Endodermal cell (in vitro differentiated cells): ENCODE measurements around the gene ARID2. TPM values are rescaled to one million over a fixed set of nuclear protein-coding genes. Genes with fewer than 3 reads are reported as not detected.

Source experiments
- DNase-seq: peaks from one replicate; pipeline ENCODE4 v3.0.0-alpha.2; 2017
- H3K27ac ChIP-seq: 2 replicates; pipeline ENCODE4 v1.5.1; 2013; ENCODE audit warnings: mild to moderate bottlenecking, low read depth, low read length, moderate library complexity
- H3K27me3 ChIP-seq: 2 replicates; pipeline ENCODE4 v1.6.1; 2013; ENCODE audit warnings: mild to moderate bottlenecking, low read length, moderate library complexity; ENCODE audit not compliant: insufficient read depth, control insufficient read depth, poor library complexity, severe bottlenecking
- H3K36me3 ChIP-seq: 2 replicates; pipeline ENCODE4 v1.7.0; 2013; ENCODE audit warnings: mild to moderate bottlenecking, low read length, moderate library complexity; ENCODE audit not compliant: control insufficient read depth, insufficient read depth
- H3K4me1 ChIP-seq: one replicate; pipeline ENCODE4 v1.7.0; 2013; ENCODE audit warnings: low read length; ENCODE audit not compliant: control insufficient read depth, insufficient read depth
- H3K4me3 ChIP-seq: 2 replicates; pipeline ENCODE4 v1.5.1; 2013; ENCODE audit warnings: mild to moderate bottlenecking, low read length, moderate library complexity
- H3K9ac ChIP-seq: 2 replicates; pipeline ENCODE4 v1.6.1; 2013; ENCODE audit warnings: mild to moderate bottlenecking, low read length, moderate library complexity; ENCODE audit not compliant: poor library complexity, severe bottlenecking; ENCODE audit errors: extremely low read depth
- H3K9me3 ChIP-seq: 2 replicates; pipeline ENCODE4 v1.6.1; 2013; ENCODE audit warnings: mild to moderate bottlenecking, low read length, moderate library complexity; ENCODE audit not compliant: control insufficient read depth
- H3K27ac Mint-ChIP-seq: 2 replicates; pipeline ENCODE4 v1.8.0; 2020; ENCODE audit warnings: mixed read lengths
- H3K27me3 Mint-ChIP-seq: 2 replicates; pipeline ENCODE4 v1.8.0; 2021; ENCODE audit warnings: mild to moderate bottlenecking, mixed read lengths; ENCODE audit not compliant: insufficient read depth
- H3K36me3 Mint-ChIP-seq: 2 replicates; pipeline ENCODE4 v1.8.0; 2020; ENCODE audit warnings: low read depth, mixed read lengths
- H3K4me1 Mint-ChIP-seq: 2 replicates; pipeline ENCODE4 v1.8.0; 2020; ENCODE audit warnings: mixed read lengths
- H3K4me3 Mint-ChIP-seq: 2 replicates; pipeline ENCODE4 v1.8.0; 2020; ENCODE audit warnings: mild to moderate bottlenecking, moderate library complexity, mixed read lengths
- H3K9me3 Mint-ChIP-seq: 2 replicates; pipeline ENCODE4 v1.8.0; 2020; ENCODE audit warnings: mild to moderate bottlenecking, mixed read lengths
- CTCF ChIP-seq: fragments of 200-600 bp; sonication (generic); conservative IDR thresholded peaks from 2 replicates; pipeline ENCODE4 v1.5.0; 2021; ENCODE audit warnings: antibody characterized with exemption, mild to moderate bottlenecking
- WGBS, 2 experiments: methylation state at CpG; one replicate each; pipeline versions ENCODE4 v1.1.5 to v1.1.7; 2013; ENCODE audit warnings: missing lambda C conversion rate in 2 of 2, mixed read lengths in 1 of 2; ENCODE audit not compliant: insufficient coverage in 1 of 2, insufficient read length in 1 of 2; 5-methylcytosine and 5-hydroxymethylcytosine counted together
- total RNA-seq, 2 donors: library from RNA; stranded (reverse); fragmentation: NEBNext Ultra II Directional in 1 of 2; extraction: Animal tissue kit (Norgen Biotek cat#: 25700) in 1 of 2; gene quantifications; 2 replicates in 1 of 2; 3 replicates in 1 of 2; pipeline ENCODE4 v1.2.1, GENCODE V29; 2021

ARID2 gene
- total RNA-seq, 2 donors from 2014 or later: 54.0 to 58.1 TPM

DNA sequence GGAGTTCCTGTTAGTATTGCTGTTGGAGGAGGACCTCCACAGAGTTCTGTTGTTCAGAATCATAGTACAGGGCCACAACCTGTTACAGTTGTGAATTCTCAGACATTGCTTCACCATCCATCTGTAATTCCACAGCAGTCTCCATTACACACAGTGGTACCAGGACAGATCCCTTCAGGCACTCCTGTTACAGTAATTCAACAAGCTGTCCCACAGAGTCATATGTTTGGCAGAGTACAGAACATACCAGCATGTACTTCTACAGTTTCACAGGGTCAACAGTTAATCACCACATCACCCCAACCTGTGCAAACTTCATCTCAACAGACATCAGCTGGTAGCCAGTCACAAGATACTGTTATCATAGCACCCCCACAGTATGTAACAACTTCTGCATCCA is 120.8 kb downstream of the ARID2 start:
- H3K9me3 Mint-ChIP-seq: no peaks in the 10 kb centered on the region
- no peak overlapping the region for H3K9ac ChIP-seq
- no peak overlapping the region for H3K4me3 ChIP-seq
- H3K36me3 Mint-ChIP-seq: peaks cover 64% of the 10 kb centered on the region
- no peaks in the 10 kb centered on the region for H3K9me3 ChIP-seq
- peaks cover 75% of the 10 kb centered on the region for H3K36me3 ChIP-seq
- no peaks in the 10 kb centered on the region for H3K27me3 Mint-ChIP-seq
- no peak for TF ChIP-seq CTCF
- DNase-seq: no peak
- no peaks in the 10 kb centered on the region for H3K4me1 Mint-ChIP-seq
- no peak overlapping the region for H3K4me3 Mint-ChIP-seq
- no peak overlapping the region for H3K27ac Mint-ChIP-seq
- no peaks in the 10 kb centered on the region for H3K4me1 ChIP-seq
- no peak overlapping the region for H3K27ac ChIP-seq
- no peaks in the 10 kb centered on the region for H3K27me3 ChIP-seq

GRCh38 chr12:45852508-45852907 is 123.0 kb downstream of the ARID2 start:
- no peaks in the 10 kb centered on the region for H3K4me1 ChIP-seq
- peaks cover 64% of the 10 kb centered on the region for H3K36me3 Mint-ChIP-seq
- DNase-seq: no peak
- TF ChIP-seq CTCF: no peak
- H3K4me1 Mint-ChIP-seq: no peaks in the 10 kb centered on the region
- H3K27ac ChIP-seq: no peak overlapping the region
- H3K9me3 ChIP-seq: no peaks in the 10 kb centered on the region
- H3K9me3 Mint-ChIP-seq: no peaks in the 10 kb centered on the region
- no peaks in the 10 kb centered on the region for H3K27me3 Mint-ChIP-seq
- H3K27ac Mint-ChIP-seq: no peak overlapping the region
- no peaks in the 10 kb centered on the region for H3K27me3 ChIP-seq
- H3K36me3 ChIP-seq: peaks cover 63% of the 10 kb centered on the region
- 93 to 97% methylated on average over 3 to 7 of the region's 7 CpGs for WGBS, 2 experiments
- no peak overlapping the region for H3K9ac ChIP-seq
- no peak overlapping the region for H3K4me3 ChIP-seq
- no peak overlapping the region for H3K4me3 Mint-ChIP-seq

DNA sequence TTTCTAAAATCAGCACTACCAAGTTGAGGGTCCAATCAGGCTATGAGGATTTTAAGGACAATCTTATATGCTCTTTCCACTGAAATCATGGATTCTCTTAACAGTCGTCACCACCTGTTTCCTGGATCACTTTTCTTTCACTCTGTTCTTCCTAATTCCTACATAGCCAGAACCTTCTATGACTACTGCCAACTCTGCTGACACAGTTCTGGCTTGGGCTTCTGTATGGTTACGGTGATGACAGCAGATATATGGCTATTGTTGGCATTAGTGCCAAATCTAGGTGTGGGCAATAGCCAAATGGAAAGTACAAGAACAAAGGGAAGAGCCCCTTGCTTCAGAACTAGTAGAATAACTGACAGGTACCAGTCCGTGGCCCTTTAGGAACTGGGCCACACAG is 124.0 kb downstream of the ARID2 start:
- no peak for TF ChIP-seq CTCF
- H3K36me3 ChIP-seq: peaks cover 61% of the 10 kb centered on the region
- no peak overlapping the region for H3K27ac ChIP-seq
- peaks cover 61% of the 10 kb centered on the region for H3K36me3 Mint-ChIP-seq
- no peaks in the 10 kb centered on the region for H3K9me3 Mint-ChIP-seq
- H3K27me3 ChIP-seq: no peaks in the 10 kb centered on the region
- WGBS, 2 experiments: 95 to 97% methylated on average over 3 of the region's 3 CpGs
- no peak overlapping the region for H3K4me3 ChIP-seq
- no peaks in the 10 kb centered on the region for H3K9me3 ChIP-seq
- no peak overlapping the region for H3K27ac Mint-ChIP-seq
- DNase-seq: no peak
- H3K4me3 Mint-ChIP-seq: no peak overlapping the region
- H3K4me1 ChIP-seq: no peaks in the 10 kb centered on the region
- no peak overlapping the region for H3K9ac ChIP-seq
- H3K27me3 Mint-ChIP-seq: no peaks in the 10 kb centered on the region
- no peaks in the 10 kb centered on the region for H3K4me1 Mint-ChIP-seq
